ENCODE data around the gene SUV39H1.

Gene SUV39H1

GRCh38 chrX:48719958-48720357 lies 23.4 kb downstream of the SUV39H1 start:
- no peaks in the 10 kb centered on the region for H3K36me3 ChIP-seq (ENCODE audit: low read depth)

GRCh38 chrX:48720577-48721250 lies 24.2 kb downstream of the SUV39H1 start:
- no peak overlapping the region for H3K4me3 ChIP-seq (ENCODE audit: severe bottlenecking)
- no peaks in the 10 kb centered on the region for H3K9me3 ChIP-seq (ENCODE audit: severe bottlenecking)
- no peaks in the 10 kb centered on the region for H3K4me1 ChIP-seq (ENCODE audit: insufficient read depth, poor library complexity, severe bottlenecking)
- ATAC-seq (ENCODE audit: low read depth) (no peak), DNase-seq (ENCODE audit: low spot score) (no peak)
- no peaks in the 10 kb centered on the region for H3K27me3 ChIP-seq (ENCODE audit: insufficient read depth, poor library complexity, severe bottlenecking)
- no peak for TF ChIP-seq CTCF (IDR thresholded peaks at IDR 0.05; ENCODE audit: poor library complexity, severe bottlenecking)
- no peak overlapping the region for H3K27ac ChIP-seq (ENCODE audit: poor library complexity, severe bottlenecking)
- H3K36me3 ChIP-seq (ENCODE audit: low read depth) = no peaks in the 10 kb centered on the region

More at GRCh38 chrX:48719958-48720357, 23.4 kb downstream of the SUV39H1 start:
- Histone ChIP-seq H3K9me3 (ENCODE audit: severe bottlenecking) (no peaks in the 10 kb centered on the region), H3K27ac (ENCODE audit: poor library complexity, severe bottlenecking) (no peak overlapping the region), H3K4me3 (ENCODE audit: severe bottlenecking) (no peak overlapping the region), H3K4me1 (ENCODE audit: insufficient read depth, poor library complexity, severe bottlenecking) (no peaks in the 10 kb centered on the region), H3K27me3 (ENCODE audit: insufficient read depth, poor library complexity, severe bottlenecking) (no peaks in the 10 kb centered on the region)
- no peak for TF ChIP-seq CTCF (IDR thresholded peaks at IDR 0.05; ENCODE audit: poor library complexity, severe bottlenecking)
- DNase-seq (ENCODE audit: low spot score) (no peak), ATAC-seq (ENCODE audit: low read depth) (no peak)

- Histone ChIP-seq H3K36me3 (ENCODE audit: low read depth) (no peaks in the 10 kb centered on the region), H3K4me1 (ENCODE audit: insufficient read depth, poor library complexity, severe bottlenecking) (no peaks in the 10 kb centered on the region), H3K27ac (ENCODE audit: poor library complexity, severe bottlenecking) (no peak overlapping the region), H3K9me3 (ENCODE audit: severe bottlenecking) (no peaks in the 10 kb centered on the region), H3K27me3 (ENCODE audit: insufficient read depth, poor library complexity, severe bottlenecking) (no peaks in the 10 kb centered on the region), H3K4me3 (ENCODE audit: severe bottlenecking) (no peak overlapping the region)
- DNase-seq (ENCODE audit: low spot score) = no peak
- no peak for TF ChIP-seq CTCF (IDR thresholded peaks at IDR 0.05; ENCODE audit: poor library complexity, severe bottlenecking)
- ATAC-seq (ENCODE audit: low read depth) = no peak
Observed at GRCh38 chrX:48721916-48722315, 25.4 kb downstream of the SUV39H1 start.

GRCh38 chrX:48726596-48726995 lies 30.1 kb downstream of the SUV39H1 start:
- no peaks in the 10 kb centered on the region for H3K27me3 ChIP-seq (ENCODE audit: insufficient read depth, poor library complexity, severe bottlenecking)
- no peak overlapping the region for H3K27ac ChIP-seq (ENCODE audit: poor library complexity, severe bottlenecking)
- H3K36me3 ChIP-seq (ENCODE audit: low read depth) = no peaks in the 10 kb centered on the region
- no peak overlapping the region for H3K4me3 ChIP-seq (ENCODE audit: severe bottlenecking)
- no peak for DNase-seq (ENCODE audit: low spot score)
- ATAC-seq (ENCODE audit: low read depth) = no peak
- no peaks in the 10 kb centered on the region for H3K4me1 ChIP-seq (ENCODE audit: insufficient read depth, poor library complexity, severe bottlenecking)
- no peaks in the 10 kb centered on the region for H3K9me3 ChIP-seq (ENCODE audit: severe bottlenecking)
- no peak for TF ChIP-seq CTCF (IDR thresholded peaks at IDR 0.05; ENCODE audit: poor library complexity, severe bottlenecking)

GRCh38 chrX:48728653-48729052 lies 32.1 kb downstream of the SUV39H1 start:
- Histone ChIP-seq H3K4me1 (ENCODE audit: insufficient read depth, poor library complexity, severe bottlenecking) (no peaks in the 10 kb centered on the region), H3K4me3 (ENCODE audit: severe bottlenecking) (no peak overlapping the region), H3K9me3 (ENCODE audit: severe bottlenecking) (no peaks in the 10 kb centered on the region), H3K36me3 (ENCODE audit: low read depth) (no peaks in the 10 kb centered on the region), H3K27ac (ENCODE audit: poor library complexity, severe bottlenecking) (no peak overlapping the region), H3K27me3 (ENCODE audit: insufficient read depth, poor library complexity, severe bottlenecking) (no peaks in the 10 kb centered on the region)
- ATAC-seq (ENCODE audit: low read depth) (no peak), DNase-seq (ENCODE audit: low spot score) (no peak)
- no peak for TF ChIP-seq CTCF (IDR thresholded peaks at IDR 0.05; ENCODE audit: poor library complexity, severe bottlenecking)

Measured in RWPE2 (cell line).